Measurements from ENCODE around the gene COX6B2. TPM values are rescaled to one million over a fixed set of nuclear protein-coding genes. Genes with fewer than 3 reads are reported as not detected.

COX6B2 gene
- total RNA-seq, 1 donor from 2014 or later, result not detected

GRCh38 chr19:55382013-55382412, 27.5 kb upstream of the COX6B2 start:
- Mint-ChIP-seq H3K4me1 (ENCODE audit: unreplicated experiment) (peaks cover 21% of the 10 kb centered on the region), H3K4me3 (ENCODE audit: unreplicated experiment) (no peak overlapping the region), H3K27me3 (ENCODE audit: unreplicated experiment) (no peaks in the 10 kb centered on the region), H3K27ac (ENCODE audit: unreplicated experiment) (no peak overlapping the region), H3K9me3 (ENCODE audit: unreplicated experiment) (no peaks in the 10 kb centered on the region), H3K36me3 (ENCODE audit: unreplicated experiment) (peaks cover 6% of the 10 kb centered on the region)
- no peak for DNase-seq (ENCODE audit: extremely low spot score, unreplicated experiment)
- TF ChIP-seq CTCF (IDR thresholded peaks at IDR 0.05), result no peak

GRCh38 chr19:55379174-55379573, 24.7 kb upstream of the COX6B2 start:
- Mint-ChIP-seq H3K27me3 (ENCODE audit: unreplicated experiment) (no peaks in the 10 kb centered on the region), H3K36me3 (ENCODE audit: unreplicated experiment) (no peaks in the 10 kb centered on the region), H3K4me3 (ENCODE audit: unreplicated experiment) (no peak overlapping the region), H3K9me3 (ENCODE audit: unreplicated experiment) (no peaks in the 10 kb centered on the region), H3K27ac (ENCODE audit: unreplicated experiment) (no peak overlapping the region), H3K4me1 (ENCODE audit: unreplicated experiment) (peaks cover 14% of the 10 kb centered on the region)
- no peak for DNase-seq (ENCODE audit: extremely low spot score, unreplicated experiment)
- no peak for TF ChIP-seq CTCF (IDR thresholded peaks at IDR 0.05)

GRCh38 chr19:55377356-55378131, 23.0 kb upstream of the COX6B2 start:
- H3K36me3 Mint-ChIP-seq (ENCODE audit: unreplicated experiment), result no peaks in the 10 kb centered on the region
- no peak for DNase-seq (ENCODE audit: extremely low spot score, unreplicated experiment)
- H3K4me1 Mint-ChIP-seq (ENCODE audit: unreplicated experiment), result peaks cover 20% of the 10 kb centered on the region
- no peak overlapping the region for H3K27ac Mint-ChIP-seq (ENCODE audit: unreplicated experiment)
- TF ChIP-seq CTCF (IDR thresholded peaks at IDR 0.05), result no peak
- no peaks in the 10 kb centered on the region for H3K27me3 Mint-ChIP-seq (ENCODE audit: unreplicated experiment)
- H3K4me3 Mint-ChIP-seq (ENCODE audit: unreplicated experiment), result no peak overlapping the region
- no peaks in the 10 kb centered on the region for H3K9me3 Mint-ChIP-seq (ENCODE audit: unreplicated experiment)

- peaks cover 27% of the 10 kb centered on the region for H3K4me1 Mint-ChIP-seq (ENCODE audit: unreplicated experiment)
- TF ChIP-seq CTCF (IDR thresholded peaks at IDR 0.05), result no peak
- no peaks in the 10 kb centered on the region for H3K27me3 Mint-ChIP-seq (ENCODE audit: unreplicated experiment)
- no peak within 1 kb of the TSS for H3K4me3 Mint-ChIP-seq (ENCODE audit: unreplicated experiment)
- H3K27ac Mint-ChIP-seq (ENCODE audit: unreplicated experiment), result no peak within 1 kb of the TSS
- DNase-seq (ENCODE audit: extremely low spot score, unreplicated experiment), result no peak
- H3K9me3 Mint-ChIP-seq (ENCODE audit: unreplicated experiment), result no peaks in the 10 kb centered on the region
- no peaks in the 10 kb centered on the region for H3K36me3 Mint-ChIP-seq (ENCODE audit: unreplicated experiment)
Measured at GRCh38 chr19:55376241-55376933, 21.9 kb upstream of the COX6B2 start, which contains the start of gene TMEM190. TSS of gene TMEM190 (plus strand) at chr19:55376826. CDS start at chr19:55376854, 28 bp downstream.

All from osteocyte (in vitro differentiated cells).